HCT116 (cell line): ENCODE data around the gene CACNA1A.

ENCODE experiments used
- POLR2A ChIP-seq: IDR thresholded peaks from 2 replicates; pipeline ENCODE4 v1.7.0; 2011; ENCODE audit warnings: borderline replicate concordance; ENCODE audit not compliant: insufficient read depth, insufficient read length; ENCODE audit errors: extremely low read depth
- TF ChIP-seq, protein P1 (sequence below), 3 experiments: fragments of 200-600 bp in 1 of 3; sonication (generic) in 1 of 3; IDR thresholded peaks in 2 of 3; conservative IDR thresholded peaks in 1 of 3; 2 replicates each; pipeline ENCODE4 v1.5.1; 2012 to 2017; ENCODE audit warnings: low read depth in 2 of 3, low read length in 2 of 3, antibody characterized with exemption in 1 of 3, borderline replicate concordance in 1 of 3, control low read depth in 1 of 3, mild to moderate bottlenecking in 1 of 3, mixed read lengths in 1 of 3, mixed run types in 1 of 3, moderate library complexity in 1 of 3; ENCODE audit not compliant: insufficient read depth in 1 of 3

DNA sequence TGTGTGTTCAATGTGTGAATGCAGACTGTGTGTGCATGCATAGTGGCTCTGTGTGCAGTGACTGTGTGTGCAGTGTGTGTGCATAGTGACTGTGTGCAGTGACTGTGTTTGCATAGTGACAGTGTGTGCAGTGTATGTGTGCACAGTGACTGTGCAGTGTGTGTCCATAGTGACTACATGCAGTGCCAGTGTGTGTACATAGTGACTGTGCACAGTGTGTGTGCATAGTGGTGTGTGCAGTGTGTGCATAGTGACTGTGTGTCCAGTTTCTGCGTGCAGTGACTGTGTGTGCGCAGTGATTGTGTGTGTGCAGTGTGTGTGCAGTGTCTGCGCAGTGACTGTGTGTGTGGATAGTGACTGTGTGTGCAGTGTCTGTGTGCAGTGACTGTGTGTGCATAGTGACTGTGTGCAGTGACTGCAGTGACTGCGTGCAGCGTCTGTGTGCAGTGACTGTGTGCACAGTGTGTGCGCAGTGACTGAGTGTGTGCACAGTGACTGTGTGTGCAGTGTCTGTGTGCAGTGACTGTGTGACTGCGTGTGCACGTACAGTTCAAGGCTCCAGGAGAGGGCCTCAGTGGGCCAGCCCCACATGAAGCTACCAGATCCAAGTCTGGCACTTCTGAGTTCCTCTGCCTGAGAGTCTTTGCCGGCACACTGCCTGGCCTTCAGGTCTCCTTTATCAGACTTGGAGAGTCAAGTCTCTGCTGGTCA is 265.8 kb downstream of the CACNA1A start:
- TF ChIP-seq, protein P1, sequence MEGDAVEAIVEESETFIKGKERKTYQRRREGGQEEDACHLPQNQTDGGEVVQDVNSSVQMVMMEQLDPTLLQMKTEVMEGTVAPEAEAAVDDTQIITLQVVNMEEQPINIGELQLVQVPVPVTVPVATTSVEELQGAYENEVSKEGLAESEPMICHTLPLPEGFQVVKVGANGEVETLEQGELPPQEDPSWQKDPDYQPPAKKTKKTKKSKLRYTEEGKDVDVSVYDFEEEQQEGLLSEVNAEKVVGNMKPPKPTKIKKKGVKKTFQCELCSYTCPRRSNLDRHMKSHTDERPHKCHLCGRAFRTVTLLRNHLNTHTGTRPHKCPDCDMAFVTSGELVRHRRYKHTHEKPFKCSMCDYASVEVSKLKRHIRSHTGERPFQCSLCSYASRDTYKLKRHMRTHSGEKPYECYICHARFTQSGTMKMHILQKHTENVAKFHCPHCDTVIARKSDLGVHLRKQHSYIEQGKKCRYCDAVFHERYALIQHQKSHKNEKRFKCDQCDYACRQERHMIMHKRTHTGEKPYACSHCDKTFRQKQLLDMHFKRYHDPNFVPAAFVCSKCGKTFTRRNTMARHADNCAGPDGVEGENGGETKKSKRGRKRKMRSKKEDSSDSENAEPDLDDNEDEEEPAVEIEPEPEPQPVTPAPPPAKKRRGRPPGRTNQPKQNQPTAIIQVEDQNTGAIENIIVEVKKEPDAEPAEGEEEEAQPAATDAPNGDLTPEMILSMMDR (IDR thresholded peaks at IDR 0.05 in 2 of 3, conservative IDR thresholded peaks at IDR 0.05 in 1 of 3; ENCODE audit: borderline replicate concordance in 1 of 3, insufficient read depth in 1 of 3, low read depth in 2 of 3, low read length in 2 of 3), result no peak
- no peak for TF ChIP-seq POLR2A
